GM19463 (cell line): ENCODE measurements around the gene NSUN7.
"Not testable (repeated sequence)": the region's sequence is repeated elsewhere in the genome, so short reads cannot be mapped to it uniquely, and the experiment has no call there.

ENCODE experiments used
- ATAC-seq: cut with Tn5 transposase; IDR thresholded peaks from one replicate; pipeline ENCODE4 v1.9.1; 2021; ENCODE audit warnings: mild to moderate bottlenecking, moderate library complexity; ENCODE audit not compliant: unreplicated experiment

Gene NSUN7

GRCh38 chr4:40811956-40812355 lies 62.2 kb downstream of the NSUN7 start:
- no peak for ATAC-seq

- ATAC-seq: no peak
These were observed 62.6 kb downstream of the NSUN7 start for GRCh38 chr4:40812386-40812785.

DNA sequence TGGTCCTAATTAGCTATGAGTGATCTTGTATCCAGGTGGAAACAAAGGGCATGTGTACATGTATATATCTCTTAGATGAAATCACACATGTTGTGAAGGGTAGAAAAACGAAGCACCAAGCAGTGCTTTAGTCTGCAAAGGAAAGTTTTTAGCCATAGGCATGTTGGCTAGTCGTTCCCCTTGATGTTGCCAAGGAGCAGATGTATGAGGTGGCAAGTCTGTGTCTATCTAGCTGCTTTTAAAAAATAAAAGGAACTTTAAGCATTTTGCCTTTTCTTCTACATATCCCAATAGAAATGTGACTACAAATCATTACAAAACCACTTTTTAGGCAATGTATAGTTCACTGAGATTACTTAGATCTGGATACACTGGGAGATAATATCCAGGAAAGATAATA lies 63.1 kb downstream of the NSUN7 start:
- ATAC-seq: no peak

- ATAC-seq: not testable (repeated sequence)
These were observed 67.4 kb downstream of the NSUN7 start for GRCh38 chr4:40817157-40817556.

GRCh38 chr4:40820101-40820500 lies 70.3 kb downstream of the NSUN7 start:
- ATAC-seq: no peak

DNA sequence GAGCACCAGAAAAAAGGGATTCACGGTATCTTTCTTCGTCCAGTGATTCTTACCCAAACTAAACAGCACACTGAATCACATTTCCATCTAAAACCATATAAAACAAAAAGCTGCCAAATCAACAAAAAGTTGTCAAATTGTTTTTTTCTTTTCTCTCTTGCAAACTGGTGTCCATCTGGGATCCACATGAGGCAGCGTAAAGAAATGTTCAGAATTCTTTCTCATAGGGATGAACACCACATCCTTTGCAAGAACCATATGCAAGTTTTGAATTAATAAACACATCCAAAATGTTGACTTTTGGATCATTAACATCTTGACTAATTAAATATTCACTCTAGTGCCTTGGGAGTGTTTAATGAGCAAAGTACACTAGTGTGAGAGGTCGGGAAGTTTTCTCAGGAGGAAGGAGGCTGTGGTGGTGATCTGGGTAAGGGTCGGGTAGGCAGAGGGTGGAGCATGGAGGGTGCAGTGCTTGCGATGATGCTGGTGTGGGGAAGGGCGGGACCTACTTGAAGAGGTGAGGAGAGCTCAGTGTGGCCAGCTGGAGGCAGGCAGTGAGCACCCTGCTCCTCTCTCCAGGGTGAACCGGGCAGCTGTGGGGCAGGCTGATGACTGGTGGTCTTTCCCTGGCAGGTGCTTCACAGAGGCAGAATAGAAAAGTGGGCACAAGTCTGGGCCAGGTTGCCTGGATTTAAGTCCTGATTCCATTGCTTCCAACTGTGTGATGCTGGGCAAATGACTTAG lies 72.8 kb downstream of the NSUN7 start:
- no peak for ATAC-seq

DNA sequence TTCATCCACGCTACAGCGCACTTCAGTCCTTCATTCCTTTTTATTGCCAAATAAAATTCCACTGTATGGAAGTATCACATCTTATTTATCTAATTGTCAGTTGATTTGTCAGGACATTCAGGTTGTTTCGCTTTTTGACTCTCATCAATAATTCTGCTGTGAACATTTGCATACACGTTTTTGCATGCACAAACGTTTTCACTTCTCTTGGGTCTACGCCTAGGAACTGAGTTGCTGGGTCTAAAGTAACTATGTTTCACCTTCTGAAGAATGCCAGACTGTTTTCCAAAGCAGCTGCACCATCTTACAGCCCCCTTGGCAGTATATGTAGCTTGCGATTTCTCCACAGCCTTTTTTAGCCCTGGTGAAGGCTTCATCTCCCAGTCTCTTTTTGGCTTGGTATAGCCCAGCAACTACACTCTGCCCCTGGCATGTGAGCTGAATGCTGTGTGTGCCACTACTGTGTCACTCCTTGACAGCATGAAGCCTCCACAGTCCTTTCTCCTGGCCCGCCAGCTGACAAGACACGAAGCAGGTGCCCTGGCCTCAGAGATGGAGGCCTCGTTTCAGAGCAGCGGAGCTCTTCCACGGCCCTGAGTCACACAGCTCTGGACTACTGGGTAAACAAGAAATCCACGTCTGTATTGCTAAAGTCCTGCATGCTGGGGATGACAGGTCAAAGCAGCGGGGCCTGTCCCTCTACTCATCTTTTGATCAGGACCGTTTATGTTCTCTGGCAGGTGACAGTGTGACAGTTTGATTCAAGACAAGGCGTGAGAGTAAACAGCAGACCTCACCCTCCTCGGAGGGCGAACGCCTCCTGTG lies 75.5 kb downstream of the NSUN7 start:
- no peak for ATAC-seq

GRCh38 chr4:40826821-40827220 lies 77.1 kb downstream of the NSUN7 start:
- no peak for ATAC-seq

- ATAC-seq: no peak
These were observed 78.0 kb downstream of the NSUN7 start for GRCh38 chr4:40827758-40828157.

GRCh38 chr4:40828661-40829060 lies 78.9 kb downstream of the NSUN7 start:
- ATAC-seq: no peak

DNA sequence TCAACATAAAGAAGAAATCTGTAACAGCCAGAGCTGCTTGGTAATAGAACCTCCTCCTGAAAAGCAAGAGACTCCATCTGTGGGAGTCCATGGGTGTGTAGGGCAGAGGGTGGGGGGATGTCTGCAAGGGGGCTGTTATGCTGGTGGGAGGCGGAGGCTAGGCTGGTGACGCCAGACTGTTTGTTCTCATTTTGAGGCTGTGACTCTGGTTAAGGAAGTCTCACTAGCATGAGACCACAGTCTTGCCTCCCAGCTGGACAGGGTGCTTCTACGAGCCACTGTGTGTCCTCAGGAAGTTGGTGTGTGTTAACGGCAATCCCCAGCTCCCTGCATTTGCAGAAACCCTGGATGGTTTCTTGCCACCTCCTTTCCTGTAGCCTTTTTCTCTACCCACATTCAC lies 79.8 kb downstream of the NSUN7 start:
- no peak for ATAC-seq

DNA sequence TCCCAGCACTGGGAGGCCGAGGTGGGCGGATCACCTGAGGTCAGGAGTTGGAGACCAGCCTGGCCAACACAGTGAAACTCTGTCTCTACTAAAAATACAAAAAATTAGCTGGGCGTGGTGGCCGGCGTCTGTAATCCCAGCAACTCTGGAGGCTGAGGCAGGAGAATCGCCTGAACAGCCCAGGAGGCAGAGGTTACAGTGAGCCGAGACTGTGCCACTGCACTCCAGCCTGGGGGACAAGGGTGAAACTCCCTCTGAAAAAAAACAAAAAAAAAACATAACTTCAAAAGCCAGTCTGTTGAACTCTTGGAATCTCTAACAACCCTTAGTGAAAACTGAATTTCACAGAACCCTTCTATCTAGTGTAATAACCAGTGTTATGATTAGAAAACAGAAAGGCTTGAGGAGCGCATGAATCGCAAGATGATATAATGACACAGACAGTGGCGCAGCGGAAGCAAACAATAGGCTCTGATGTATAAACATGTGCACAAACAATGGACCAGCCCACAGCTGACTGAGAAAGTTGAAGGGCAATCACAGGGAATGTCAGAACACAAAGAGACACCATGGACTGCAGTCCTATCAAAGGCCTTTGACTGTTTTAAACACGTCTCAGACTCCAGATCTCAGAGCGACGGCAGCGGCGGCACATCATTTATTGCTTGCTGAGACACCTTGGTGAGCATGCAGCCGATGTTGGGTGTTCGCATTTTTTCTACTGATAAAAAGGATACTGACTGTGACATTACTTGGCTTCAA lies 81.6 kb downstream of the NSUN7 start:
- ATAC-seq: no peak

GRCh38 chr4:40832175-40832574 lies 82.4 kb downstream of the NSUN7 start:
- ATAC-seq: no peak

DNA sequence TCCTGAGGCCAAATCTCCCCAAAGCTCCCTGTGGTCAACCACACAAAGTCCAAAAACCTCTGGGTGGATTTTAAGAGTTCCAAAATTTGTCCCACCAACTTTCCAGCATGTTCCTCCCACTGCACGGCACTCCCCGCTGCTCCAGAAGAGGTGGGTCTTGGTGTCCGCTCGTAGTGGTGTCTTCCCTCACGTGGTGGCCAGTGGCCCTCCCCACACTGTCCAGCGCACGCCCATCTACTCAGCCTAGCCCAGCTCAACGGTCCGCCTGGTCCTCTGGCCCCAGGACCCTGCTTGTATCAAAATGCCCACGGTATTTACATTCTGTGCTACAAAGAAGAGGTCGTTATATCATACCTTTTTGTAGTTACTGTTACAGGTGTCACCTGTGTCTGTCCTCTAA lies 83.5 kb downstream of the NSUN7 start:
- no peak for ATAC-seq

DNA sequence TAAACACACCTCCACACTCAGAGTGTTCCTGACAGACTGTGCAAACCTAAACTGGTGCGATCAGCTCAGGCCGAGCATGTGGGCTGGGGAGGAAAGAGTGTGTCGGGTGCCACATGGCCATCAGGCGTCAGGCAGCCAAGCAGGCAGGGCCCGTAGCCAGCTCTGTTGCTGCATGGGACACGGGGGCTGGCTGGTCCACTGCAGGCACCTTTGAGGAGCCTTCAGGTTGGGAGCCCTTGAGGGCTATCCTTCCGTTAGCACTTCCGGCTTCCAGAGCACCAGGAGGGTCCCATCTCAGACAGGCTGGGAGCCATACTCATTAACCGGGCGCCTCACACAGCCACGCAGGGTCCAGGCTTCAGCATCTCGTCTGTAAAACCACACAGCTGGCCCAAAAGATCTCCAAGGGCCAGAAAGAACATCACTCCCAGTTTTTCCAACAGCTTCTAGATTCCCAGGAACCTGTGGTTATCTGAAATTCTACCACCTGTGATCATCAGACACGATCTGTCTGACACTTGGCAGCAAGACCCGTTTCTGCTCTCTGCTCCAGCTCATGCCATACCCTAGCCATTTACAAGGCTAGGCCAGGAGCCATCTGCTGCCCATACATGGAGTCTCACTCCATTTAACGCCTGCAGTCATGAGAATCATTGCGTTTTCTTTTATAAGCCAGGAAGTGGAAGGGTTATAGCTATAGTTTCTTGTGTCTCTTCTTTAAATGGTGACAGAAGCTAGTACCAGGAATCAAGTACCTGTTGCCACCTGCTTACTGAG lies 87.5 kb downstream of the NSUN7 start:
- ATAC-seq: no peak

DNA sequence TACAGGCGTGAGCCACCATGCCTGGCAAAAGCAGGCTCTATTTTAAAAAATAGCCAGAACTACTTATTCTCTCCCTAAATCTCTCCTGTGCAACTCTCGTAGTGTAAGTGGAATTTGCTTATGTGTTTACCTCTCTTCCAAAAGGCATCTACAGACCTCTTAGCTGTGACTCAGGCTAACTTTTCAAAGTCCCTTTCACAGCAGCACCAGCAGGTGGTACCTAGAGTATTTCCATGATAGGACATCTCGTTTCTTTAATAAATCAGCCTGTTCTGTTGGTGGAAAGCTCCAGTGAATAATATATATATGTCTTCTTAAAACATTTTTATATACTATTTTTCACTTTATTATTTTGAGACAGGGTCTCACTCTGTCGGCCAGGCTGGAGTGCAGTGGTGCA lies 89.0 kb downstream of the NSUN7 start:
- no peak for ATAC-seq

DNA sequence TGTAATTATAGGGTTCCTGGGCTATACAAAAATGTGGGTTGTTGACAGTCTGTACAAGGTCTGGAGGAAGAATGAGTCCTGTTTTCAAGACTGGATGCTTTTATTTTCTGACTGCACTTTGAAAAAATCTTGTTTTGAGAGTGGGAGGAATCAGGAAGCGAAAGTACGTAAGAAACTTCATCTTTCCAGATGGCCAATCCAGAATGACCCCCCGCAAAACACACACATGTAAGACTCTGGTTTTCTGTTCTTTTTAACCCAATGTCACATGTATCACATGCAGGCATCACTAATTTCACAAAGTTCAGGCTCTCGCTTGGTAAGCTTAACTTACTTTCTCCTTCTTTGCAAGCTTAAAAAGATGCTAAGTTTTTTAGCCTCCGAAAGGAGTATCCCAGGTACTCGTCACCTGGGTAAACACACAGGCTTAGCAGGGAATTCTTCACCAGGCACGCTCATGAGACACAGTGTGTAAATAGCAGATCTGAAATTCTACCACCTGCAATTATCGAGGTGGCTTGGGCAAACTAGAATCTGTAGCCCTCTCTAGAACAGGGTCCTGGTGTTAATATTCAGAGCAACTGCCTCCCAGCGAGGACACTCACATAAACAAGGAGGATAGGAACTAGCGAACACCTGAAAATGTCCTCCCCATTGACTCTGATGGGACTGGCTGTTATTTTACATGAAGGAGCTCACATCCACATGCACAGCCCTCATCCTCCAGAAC lies 90.7 kb downstream of the NSUN7 start:
- peak; percentile 34 for ATAC-seq

- ATAC-seq: peak; percentile 82
These were observed 91.3 kb downstream of the NSUN7 start for GRCh38 chr4:40840985-40841571.

- no peak for ATAC-seq
These were observed 92.6 kb downstream of the NSUN7 start for GRCh38 chr4:40842318-40842717.
